AG09319 (cell line): Measurements from ENCODE around the gene EPS8L2.

ENCODE experiments used
- DNase-seq: peaks from one replicate; pipeline ENCODE4 v3.0.0-alpha.2; 2010; ENCODE audit warnings: low read depth; ENCODE audit errors: extremely low read depth
- TF ChIP-seq, protein P1 (sequence below): IDR thresholded peaks from 2 replicates; pipeline ENCODE4 v1.5.1; 2011; ENCODE audit warnings: low read depth, mild to moderate bottlenecking, inconsistent platforms, low read length, moderate library complexity

The EPS8L2 gene

GRCh38 chr11:724049-724777 lies 18.2 kb downstream of the EPS8L2 start:
- TF ChIP-seq, protein P1, sequence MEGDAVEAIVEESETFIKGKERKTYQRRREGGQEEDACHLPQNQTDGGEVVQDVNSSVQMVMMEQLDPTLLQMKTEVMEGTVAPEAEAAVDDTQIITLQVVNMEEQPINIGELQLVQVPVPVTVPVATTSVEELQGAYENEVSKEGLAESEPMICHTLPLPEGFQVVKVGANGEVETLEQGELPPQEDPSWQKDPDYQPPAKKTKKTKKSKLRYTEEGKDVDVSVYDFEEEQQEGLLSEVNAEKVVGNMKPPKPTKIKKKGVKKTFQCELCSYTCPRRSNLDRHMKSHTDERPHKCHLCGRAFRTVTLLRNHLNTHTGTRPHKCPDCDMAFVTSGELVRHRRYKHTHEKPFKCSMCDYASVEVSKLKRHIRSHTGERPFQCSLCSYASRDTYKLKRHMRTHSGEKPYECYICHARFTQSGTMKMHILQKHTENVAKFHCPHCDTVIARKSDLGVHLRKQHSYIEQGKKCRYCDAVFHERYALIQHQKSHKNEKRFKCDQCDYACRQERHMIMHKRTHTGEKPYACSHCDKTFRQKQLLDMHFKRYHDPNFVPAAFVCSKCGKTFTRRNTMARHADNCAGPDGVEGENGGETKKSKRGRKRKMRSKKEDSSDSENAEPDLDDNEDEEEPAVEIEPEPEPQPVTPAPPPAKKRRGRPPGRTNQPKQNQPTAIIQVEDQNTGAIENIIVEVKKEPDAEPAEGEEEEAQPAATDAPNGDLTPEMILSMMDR = no peak
- DNase-seq = no peak

DNA sequence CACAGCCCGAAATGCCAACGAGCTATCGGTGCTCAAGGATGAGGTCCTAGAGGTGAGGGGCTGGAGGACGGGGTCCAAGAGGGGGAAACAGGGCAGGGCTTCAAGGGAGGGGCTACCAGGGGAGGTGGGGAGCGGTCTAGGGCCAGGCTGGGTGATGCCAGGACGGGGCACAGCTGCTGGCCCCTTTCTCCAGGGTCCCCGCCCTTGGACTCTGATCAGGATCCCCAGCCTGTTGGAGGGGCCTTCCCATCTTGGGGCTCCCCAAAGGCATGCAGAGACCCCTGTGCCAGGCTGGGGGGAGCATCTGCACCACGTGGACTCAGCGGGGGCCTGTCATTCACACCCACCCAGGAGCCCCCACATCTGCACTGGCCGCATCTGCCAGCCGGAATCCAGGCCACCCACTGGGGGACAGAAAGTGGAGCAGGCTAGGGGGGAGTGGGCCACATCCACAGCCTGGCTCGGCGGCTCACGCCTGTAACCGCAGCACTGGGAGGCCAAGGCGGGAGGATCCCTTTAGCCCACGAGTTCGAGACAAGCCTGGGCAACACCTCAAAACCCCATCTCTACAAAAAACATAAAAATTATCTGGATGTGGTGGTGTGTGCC lies 18.9 kb downstream of the EPS8L2 start:
- DNase-seq = no peak
- TF ChIP-seq, protein P1 = no peak

GRCh38 chr11:725624-726202 lies 19.7 kb downstream of the EPS8L2 start:
- no peak for DNase-seq
- TF ChIP-seq, protein P1 = no peak

DNA sequence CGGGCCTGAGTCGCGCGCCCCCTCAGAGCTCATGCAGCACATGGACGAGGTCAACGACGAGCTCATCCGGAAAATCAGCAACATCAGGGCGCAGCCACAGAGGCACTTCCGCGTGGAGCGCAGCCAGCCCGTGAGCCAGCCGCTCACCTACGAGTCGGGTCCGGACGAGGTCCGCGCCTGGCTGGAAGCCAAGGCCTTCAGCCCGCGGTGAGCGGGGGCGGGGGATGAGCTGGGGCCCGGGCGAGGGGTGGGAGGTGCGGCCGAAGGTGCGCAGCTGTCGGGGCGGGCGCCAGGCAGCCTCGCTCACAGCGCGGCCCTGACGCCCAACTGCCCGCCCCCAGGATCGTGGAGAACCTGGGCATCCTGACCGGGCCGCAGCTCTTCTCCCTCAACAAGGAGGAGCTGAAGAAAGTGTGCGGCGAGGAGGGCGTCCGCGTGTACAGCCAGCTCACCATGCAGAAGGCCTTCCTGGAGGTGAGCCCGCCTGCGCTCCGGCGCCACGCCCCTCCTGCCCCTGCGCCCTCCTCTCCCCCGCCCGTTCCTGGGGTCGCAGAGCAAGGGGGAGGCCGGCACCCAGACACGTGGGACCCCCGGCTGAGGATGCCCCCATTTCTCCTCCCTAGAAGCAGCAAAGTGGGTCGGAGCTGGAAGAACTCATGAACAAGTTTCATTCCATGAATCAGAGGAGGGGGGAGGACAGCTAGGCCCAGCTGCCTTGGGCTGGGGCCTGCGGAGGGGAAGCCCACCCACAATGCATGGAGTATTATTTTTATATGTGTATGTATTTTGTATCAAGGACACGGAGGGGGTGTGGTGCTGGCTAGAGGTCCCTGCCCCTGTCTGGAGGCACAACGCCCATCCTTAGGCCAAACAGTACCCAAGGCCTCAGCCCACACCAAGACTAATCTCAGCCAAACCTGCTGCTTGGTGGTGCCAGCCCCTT lies 20.5 kb downstream of the EPS8L2 start:
- DNase-seq = no peak
- TF ChIP-seq, protein P1 = no peak

GRCh38 chr11:727281-727701 lies 21.3 kb downstream of the EPS8L2 start:
- DNase-seq = no peak
- TF ChIP-seq, protein P1 = no peak

GRCh38 chr11:727859-728748 lies 22.1 kb downstream of the EPS8L2 start:
- TF ChIP-seq, protein P1 = peak; percentile 100

More at GRCh38 chr11:727859-728748, 22.1 kb downstream of the EPS8L2 start:
- DNase-seq = peak; percentile 72
